CD4-positive, CD25-positive, alpha-beta regulatory T cell (primary cell): ENCODE results near the gene SKIL. TPM values are rescaled to one million over a fixed set of nuclear protein-coding genes. Genes with fewer than 3 reads are reported as not detected.

Experiments used
- ATAC-seq, 2 donors: fragments of 150-1000 bp; cut with Tn5 transposase; one replicate each; pipeline ENCODE4 v1.10.0; 2021; ENCODE audit warnings: low read depth in 2 of 2, moderate number of reproducible peaks in 2 of 2, moderate library complexity in 1 of 2
- DNase-seq, 3 donors: peaks; one replicate each; pipeline versions ENCODE4 v3.0.0 to v3.0.0-alpha.2; 2012 to 2022; ENCODE audit warnings: mixed read lengths in 1 of 3
- H3K27ac ChIP-seq: one replicate; pipeline ENCODE4 v1.7.0; 2013; ENCODE audit warnings: mild to moderate bottlenecking, low read length; ENCODE audit not compliant: insufficient read depth, poor library complexity, severe bottlenecking
- H3K27me3 ChIP-seq: one replicate; pipeline ENCODE4 v1.7.0; 2013; ENCODE audit warnings: low read length; ENCODE audit not compliant: control insufficient read depth, insufficient read depth
- H3K36me3 ChIP-seq: one replicate; pipeline ENCODE4 v1.7.0; 2013; ENCODE audit warnings: mild to moderate bottlenecking, low read length, moderate library complexity; ENCODE audit not compliant: control insufficient read depth, insufficient read depth
- H3K4me1 ChIP-seq: 2 replicates; pipeline ENCODE4 v1.7.0; 2013; ENCODE audit warnings: mild to moderate bottlenecking, low read length; ENCODE audit not compliant: insufficient read depth, control insufficient read depth, poor library complexity, severe bottlenecking
- H3K4me3 ChIP-seq: one replicate; pipeline ENCODE4 v1.7.0; 2013; ENCODE audit warnings: low read depth, mild to moderate bottlenecking, low read length, moderate library complexity
- H3K9me3 ChIP-seq, 2 experiments: 1 replicate in 1 of 2; 2 replicates in 1 of 2; pipeline ENCODE4 v1.7.0; 2013; ENCODE audit warnings: low read length in 2 of 2, mild to moderate bottlenecking in 1 of 2, moderate library complexity in 1 of 2; ENCODE audit not compliant: control insufficient read depth in 2 of 2
- H3K27ac Mint-ChIP-seq, 3 donors: one replicate each; pipeline ENCODE4 v1.8.0; 2020 to 2022; ENCODE audit warnings: mild to moderate bottlenecking in 3 of 3, mixed read lengths in 3 of 3, moderate library complexity in 2 of 3
- H3K27me3 Mint-ChIP-seq: one replicate; pipeline ENCODE4 v1.8.0; 2022; ENCODE audit warnings: mild to moderate bottlenecking, mixed read lengths
- H3K36me3 Mint-ChIP-seq: one replicate; pipeline ENCODE4 v1.8.0; 2020; ENCODE audit warnings: mixed read lengths
- H3K4me1 Mint-ChIP-seq, 4 donors: one replicate each; pipeline ENCODE4 v1.8.0; 2020 to 2022; ENCODE audit warnings: mixed read lengths in 4 of 4, mild to moderate bottlenecking in 1 of 4
- H3K4me3 Mint-ChIP-seq, 4 donors: one replicate each; pipeline ENCODE4 v1.8.0; 2020 to 2022; ENCODE audit warnings: mild to moderate bottlenecking in 4 of 4, mixed read lengths in 4 of 4, moderate library complexity in 3 of 4
- H3K9me3 Mint-ChIP-seq, 7 donors: one replicate each; pipeline ENCODE4 v1.8.0; 2020 to 2022; ENCODE audit warnings: mixed read lengths in 7 of 7, mild to moderate bottlenecking in 3 of 7, moderate library complexity in 2 of 7
- polyA plus RNA-seq, 4 donors: library from polyadenylated mRNA; unstranded; fragments of 300-500 nt; fragmentation: Illumina TruSeq; gene quantifications; one replicate each; pipeline ENCODE4 v1.2.3, GENCODE V29; 2021
- total RNA-seq: library from RNA; stranded (reverse); gene quantifications from one replicate; pipeline ENCODE4 v1.2.3, GENCODE V29; 2022

The SKIL gene
- total and polyA plus RNA-seq, 5 donors from 2014 or later, result 2.0 to 50.4 (median 3.8) TPM

DNA sequence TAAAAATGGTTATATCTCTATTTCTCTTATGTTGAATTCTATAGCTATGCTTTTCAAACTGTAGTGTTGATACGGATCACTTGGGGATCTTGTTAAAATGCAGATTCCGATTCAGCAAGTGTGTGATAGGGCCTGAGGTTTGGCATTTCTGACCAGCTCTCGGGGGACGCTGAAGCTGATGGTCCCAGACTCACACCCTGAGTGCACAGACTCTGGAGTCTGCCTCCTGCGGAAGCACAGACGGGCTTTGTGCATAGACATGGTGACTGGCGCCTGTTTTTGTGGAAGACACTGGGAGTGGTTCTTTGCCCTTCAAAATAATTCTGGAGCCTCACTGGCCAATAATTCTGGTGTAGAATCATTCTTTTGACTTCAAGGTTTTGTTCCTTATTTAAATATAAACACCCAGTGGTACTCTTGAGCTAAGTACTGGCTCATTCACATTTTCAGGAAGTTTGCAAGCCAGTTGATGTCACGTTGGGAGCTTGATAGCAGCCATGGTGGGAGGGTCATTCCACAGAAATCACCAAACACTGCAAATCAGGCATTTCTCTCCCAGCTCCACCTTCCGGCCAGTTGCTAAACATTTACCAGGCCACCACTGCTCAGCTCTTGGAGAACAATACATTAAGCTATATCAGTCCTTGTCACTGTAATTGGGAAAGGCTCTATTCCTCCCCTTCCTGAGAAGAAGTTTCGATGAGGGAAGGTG is 80.3 kb downstream of the SKIL start:
- Mint-ChIP-seq H3K27ac (no peak overlapping the region), H3K9me3 (peaks cover 0 to 2% (median 0%) of the 10 kb centered on the region in 7 donors), H3K4me3 (no peak overlapping the region), H3K4me1 (no peaks in the 10 kb centered on the region), H3K27me3 (peaks cover 16% of the 10 kb centered on the region), H3K36me3 (no peaks in the 10 kb centered on the region)
- ATAC-seq (no peak), DNase-seq (no peak)
- Histone ChIP-seq H3K9me3 (no peaks in the 10 kb centered on the region), H3K4me1 (no peaks in the 10 kb centered on the region), H3K36me3 (no peaks in the 10 kb centered on the region), H3K27ac (no peak overlapping the region), H3K27me3 (peaks cover 7% of the 10 kb centered on the region), H3K4me3 (no peak overlapping the region)

DNA sequence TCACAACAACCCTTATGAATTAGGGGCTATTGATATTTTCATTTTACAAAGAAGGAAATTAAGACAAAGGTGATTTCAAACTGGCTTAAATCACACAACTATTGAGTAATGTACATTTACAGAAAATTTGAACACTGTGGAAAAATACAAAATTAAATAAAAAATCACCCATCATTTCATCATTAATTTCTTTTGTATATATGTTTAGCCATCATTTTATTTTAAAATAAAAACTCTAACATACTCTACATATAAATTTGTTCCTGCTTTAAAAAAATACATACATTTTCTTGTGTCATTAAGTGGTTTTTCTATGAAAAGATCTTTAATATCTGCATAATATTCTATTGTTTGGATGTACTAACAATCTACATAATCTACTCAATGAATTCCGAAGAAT is 81.3 kb downstream of the SKIL start:
- Histone ChIP-seq H3K4me1 (no peaks in the 10 kb centered on the region), H3K4me3 (no peak overlapping the region), H3K9me3 (no peaks in the 10 kb centered on the region), H3K36me3 (no peaks in the 10 kb centered on the region), H3K27me3 (peaks cover 7% of the 10 kb centered on the region), H3K27ac (no peak overlapping the region)
- DNase-seq (no peak), ATAC-seq (no peak)
- peaks cover 16% of the 10 kb centered on the region for H3K27me3 Mint-ChIP-seq
- no peaks in the 10 kb centered on the region for H3K36me3 Mint-ChIP-seq
- H3K4me1 Mint-ChIP-seq, result no peaks in the 10 kb centered on the region
- no peak overlapping the region for H3K4me3 Mint-ChIP-seq
- no peak overlapping the region for H3K27ac Mint-ChIP-seq
- peaks cover 0 to 2% (median 0%) of the 10 kb centered on the region in 7 donors for H3K9me3 Mint-ChIP-seq

DNA sequence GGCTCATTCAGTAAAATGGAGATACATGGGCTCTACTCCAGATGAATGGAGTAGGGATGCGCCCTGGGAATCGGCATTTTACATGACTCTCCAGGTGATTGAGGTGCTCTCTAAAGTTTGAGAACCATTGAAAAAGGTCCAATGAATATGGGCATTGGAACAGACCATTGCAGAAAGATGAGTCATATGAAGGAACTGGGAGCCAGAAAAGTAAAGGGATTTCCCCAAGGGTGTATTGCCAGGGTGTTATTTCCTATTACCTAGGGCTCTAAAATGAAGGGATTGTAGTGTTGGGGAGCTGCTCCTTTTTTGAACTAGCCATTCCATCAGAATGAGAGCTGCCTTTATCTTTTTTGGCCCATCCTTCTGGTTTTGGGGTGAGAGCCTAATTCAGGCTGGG is 82.8 kb downstream of the SKIL start:
- Histone ChIP-seq H3K9me3 (no peaks in the 10 kb centered on the region), H3K4me1 (no peaks in the 10 kb centered on the region), H3K27me3 (peaks cover 7% of the 10 kb centered on the region), H3K27ac (no peak overlapping the region), H3K36me3 (no peaks in the 10 kb centered on the region), H3K4me3 (no peak overlapping the region)
- ATAC-seq, result no peak
- Mint-ChIP-seq H3K9me3 (peaks cover 0 to 2% (median 0%) of the 10 kb centered on the region in 7 donors), H3K36me3 (no peaks in the 10 kb centered on the region), H3K27ac (no peak overlapping the region), H3K4me3 (no peak overlapping the region), H3K27me3 (peaks cover 6% of the 10 kb centered on the region), H3K4me1 (no peaks in the 10 kb centered on the region)
- DNase-seq, result no peak

DNA sequence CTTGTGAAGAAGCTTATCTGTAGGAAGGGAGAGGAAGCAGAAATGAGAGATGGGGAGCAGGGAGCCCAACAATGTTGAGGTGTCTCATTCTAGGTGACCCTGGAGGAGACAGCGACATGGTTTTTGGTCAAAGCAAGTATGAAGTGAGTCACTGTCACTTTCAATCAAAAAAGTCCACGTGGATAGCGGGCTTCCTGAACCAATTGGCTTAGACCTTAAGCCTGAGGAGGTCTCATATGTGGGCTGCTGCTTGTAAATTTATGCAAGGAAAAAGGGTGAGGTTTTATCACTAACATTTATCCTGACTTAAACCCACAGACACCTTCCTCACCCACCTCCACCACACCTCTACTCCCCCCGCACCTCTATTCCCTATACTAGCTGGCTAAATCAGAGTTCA is 83.9 kb downstream of the SKIL start:
- DNase-seq, result no peak
- Mint-ChIP-seq H3K4me3 (no peak overlapping the region), H3K27me3 (peaks cover 6% of the 10 kb centered on the region), H3K36me3 (no peaks in the 10 kb centered on the region), H3K4me1 (no peaks in the 10 kb centered on the region), H3K9me3 (peaks cover 0 to 2% (median 0%) of the 10 kb centered on the region in 7 donors), H3K27ac (no peak overlapping the region)
- Histone ChIP-seq H3K27ac (no peak overlapping the region), H3K4me1 (no peaks in the 10 kb centered on the region), H3K4me3 (no peak overlapping the region), H3K36me3 (no peaks in the 10 kb centered on the region), H3K27me3 (peaks cover 7% of the 10 kb centered on the region), H3K9me3 (no peaks in the 10 kb centered on the region)
- ATAC-seq, result no peak

DNA sequence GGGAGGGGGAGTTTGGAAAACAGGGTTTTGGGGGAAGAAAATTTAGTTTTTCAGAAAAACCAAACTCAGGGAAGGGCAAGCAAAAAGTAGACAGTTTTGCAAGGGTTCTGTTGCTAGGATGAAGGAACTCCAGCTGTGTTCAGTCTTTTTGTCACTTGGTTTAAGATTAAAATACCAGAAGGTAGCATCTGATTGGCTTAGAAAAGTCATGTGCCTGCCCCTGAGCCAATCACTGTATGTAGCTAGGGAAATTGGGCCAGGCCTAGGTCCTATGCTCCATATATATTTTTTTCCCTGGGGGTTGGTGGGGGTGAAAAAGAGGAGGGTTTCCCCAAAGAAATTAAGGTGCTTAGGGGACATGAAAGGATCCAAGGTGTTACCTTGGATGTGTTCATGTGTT is 85.4 kb downstream of the SKIL start:
- Histone ChIP-seq H3K4me1 (no peaks in the 10 kb centered on the region), H3K9me3 (no peaks in the 10 kb centered on the region), H3K27ac (no peak overlapping the region), H3K27me3 (peaks cover 6% of the 10 kb centered on the region), H3K36me3 (no peaks in the 10 kb centered on the region), H3K4me3 (no peak overlapping the region)
- Mint-ChIP-seq H3K9me3 (peaks cover 0 to 2% (median 0%) of the 10 kb centered on the region in 7 donors), H3K27me3 (peaks cover 6% of the 10 kb centered on the region), H3K36me3 (no peaks in the 10 kb centered on the region), H3K27ac (no peak overlapping the region), H3K4me3 (no peak overlapping the region), H3K4me1 (no peaks in the 10 kb centered on the region)
- DNase-seq, result no peak
- no peak for ATAC-seq

DNA sequence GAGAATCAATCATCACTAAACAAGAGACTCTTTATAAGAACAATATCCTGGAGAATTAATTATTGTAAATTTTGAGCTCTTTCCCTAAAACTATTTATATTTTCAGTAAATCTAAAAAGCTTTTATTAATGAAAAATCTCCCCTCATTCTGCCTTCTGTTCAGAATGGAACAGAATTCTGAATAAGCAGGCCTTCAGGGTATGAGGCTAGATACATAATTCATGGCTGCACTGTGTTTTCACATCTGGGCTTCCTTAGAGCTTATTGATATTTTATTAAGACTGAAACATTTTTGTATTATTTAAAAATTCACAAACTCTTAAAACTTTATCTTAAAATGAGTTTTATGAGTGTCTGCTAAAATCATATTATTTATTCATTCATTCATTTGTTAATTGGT is 85.9 kb downstream of the SKIL start:
- H3K4me3 ChIP-seq, result no peak overlapping the region
- no peak for ATAC-seq
- Mint-ChIP-seq H3K4me3 (no peak overlapping the region), H3K36me3 (no peaks in the 10 kb centered on the region), H3K27me3 (peaks cover 6% of the 10 kb centered on the region), H3K4me1 (no peaks in the 10 kb centered on the region), H3K27ac (no peak overlapping the region), H3K9me3 (peaks cover 0 to 2% (median 0%) of the 10 kb centered on the region in 7 donors)
- no peaks in the 10 kb centered on the region for H3K4me1 ChIP-seq
- H3K9me3 ChIP-seq, result no peaks in the 10 kb centered on the region
- DNase-seq, result no peak
- H3K27ac ChIP-seq, result no peak overlapping the region
- H3K36me3 ChIP-seq, result no peaks in the 10 kb centered on the region
- peaks cover 6% of the 10 kb centered on the region for H3K27me3 ChIP-seq

Other genes with a start within 250 kb of the SKIL start
- 177 TPM for gene PHC3, start 176.0 kb upstream of the SKIL start, total RNA-seq
- gene PHC3, start 176.0 kb upstream of the SKIL start, polyA plus RNA-seq, result 10 to 100 TPM; 38.5 to 50.1 (median 42.7) TPM
- gene PRKCI, start 135.3 kb upstream of the SKIL start, total RNA-seq, result 20.8 TPM
- gene PRKCI, start 135.3 kb upstream of the SKIL start, polyA plus RNA-seq, result 10 to 100 TPM; 14.1 to 18.6 (median 18.2) TPM
- not detected for gene CLDN11, start 61.2 kb downstream of the SKIL start, total RNA-seq
- gene CLDN11, start 61.2 kb downstream of the SKIL start, polyA plus RNA-seq, result not detected
- gene SLC7A14, start 228.4 kb downstream of the SKIL start, total RNA-seq, result not detected
- not detected for gene SLC7A14, start 228.4 kb downstream of the SKIL start, polyA plus RNA-seq